Measurements from ENCODE around the gene ATRNL1.

ATRNL1 gene

DNA sequence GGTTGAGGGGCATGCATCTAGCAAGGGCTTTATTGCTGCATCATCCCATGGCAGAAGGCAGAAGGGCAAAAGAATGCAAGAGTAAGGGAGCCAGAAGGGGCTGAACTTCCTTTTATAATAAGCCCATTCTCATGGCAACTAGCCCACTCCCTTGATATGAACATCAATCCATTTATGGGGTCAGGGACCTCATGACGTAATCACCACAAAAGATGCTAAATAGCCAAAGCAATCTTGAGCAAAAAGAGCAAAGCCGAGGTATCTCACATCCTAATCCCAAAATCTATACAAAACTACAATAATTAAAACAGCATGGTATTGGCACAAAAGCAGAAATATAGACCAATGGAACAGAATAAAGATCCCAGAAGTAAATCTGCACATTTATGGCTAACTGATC is 499.9 kb downstream of the ATRNL1 start:
- Histone ChIP-seq H3K9ac (ENCODE audit: low read length) (no peak overlapping the region), H4K20me1 (ENCODE audit: insufficient read depth, low read length) (no peaks in the 10 kb centered on the region), H3K27ac (ENCODE audit: low read depth, low read length, poor library complexity, severe bottlenecking) (no peak overlapping the region), H3K9me3 (ENCODE audit: low read length) (no peaks in the 10 kb centered on the region), H2AFZ (ENCODE audit: low read length) (no peak overlapping the region), H3K4me2 (ENCODE audit: low read length) (no peak overlapping the region), H3K27me3 (ENCODE audit: insufficient read depth, low read length) (no peaks in the 10 kb centered on the region), H3K79me2 (ENCODE audit: insufficient read depth, low read length) (no peaks in the 10 kb centered on the region), H3K9me2 (ENCODE audit: low read depth, low read length) (no peaks in the 10 kb centered on the region), H3K4me1 (ENCODE audit: insufficient read depth, low read length, severe bottlenecking) (no peaks in the 10 kb centered on the region), H3K4me3 (ENCODE audit: low read depth, low read length, poor library complexity, severe bottlenecking) (no peak overlapping the region), H3F3A (ENCODE audit: insufficient read depth, low read length) (no peaks in the 10 kb centered on the region), H3K36me3 (ENCODE audit: insufficient read depth, low read length) (no peaks in the 10 kb centered on the region)
- TF ChIP-seq, protein P1, sequence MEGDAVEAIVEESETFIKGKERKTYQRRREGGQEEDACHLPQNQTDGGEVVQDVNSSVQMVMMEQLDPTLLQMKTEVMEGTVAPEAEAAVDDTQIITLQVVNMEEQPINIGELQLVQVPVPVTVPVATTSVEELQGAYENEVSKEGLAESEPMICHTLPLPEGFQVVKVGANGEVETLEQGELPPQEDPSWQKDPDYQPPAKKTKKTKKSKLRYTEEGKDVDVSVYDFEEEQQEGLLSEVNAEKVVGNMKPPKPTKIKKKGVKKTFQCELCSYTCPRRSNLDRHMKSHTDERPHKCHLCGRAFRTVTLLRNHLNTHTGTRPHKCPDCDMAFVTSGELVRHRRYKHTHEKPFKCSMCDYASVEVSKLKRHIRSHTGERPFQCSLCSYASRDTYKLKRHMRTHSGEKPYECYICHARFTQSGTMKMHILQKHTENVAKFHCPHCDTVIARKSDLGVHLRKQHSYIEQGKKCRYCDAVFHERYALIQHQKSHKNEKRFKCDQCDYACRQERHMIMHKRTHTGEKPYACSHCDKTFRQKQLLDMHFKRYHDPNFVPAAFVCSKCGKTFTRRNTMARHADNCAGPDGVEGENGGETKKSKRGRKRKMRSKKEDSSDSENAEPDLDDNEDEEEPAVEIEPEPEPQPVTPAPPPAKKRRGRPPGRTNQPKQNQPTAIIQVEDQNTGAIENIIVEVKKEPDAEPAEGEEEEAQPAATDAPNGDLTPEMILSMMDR (IDR thresholded peaks at IDR 0.05; ENCODE audit: low read length), result no peak

DNA sequence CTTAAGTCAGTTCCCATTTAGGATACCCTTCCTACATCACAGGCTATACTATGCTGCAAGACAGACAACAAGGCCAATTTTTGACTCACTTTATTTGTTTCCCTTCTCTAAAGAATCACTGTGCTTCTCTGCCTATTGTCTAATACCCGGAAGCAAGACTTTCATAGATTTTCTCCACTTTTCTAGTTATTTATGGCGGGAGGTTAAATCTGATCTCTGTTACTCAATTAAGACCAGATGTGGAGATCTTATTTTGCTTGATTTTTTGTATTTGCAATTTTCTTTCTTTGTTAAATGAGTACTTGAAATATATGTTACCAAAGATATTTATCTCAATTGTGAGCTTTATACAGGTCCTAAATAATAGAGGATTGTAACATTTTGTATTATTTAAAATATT is 511.5 kb downstream of the ATRNL1 start:
- Histone ChIP-seq H3F3A (ENCODE audit: insufficient read depth, low read length) (no peaks in the 10 kb centered on the region), H3K27me3 (ENCODE audit: insufficient read depth, low read length) (no peaks in the 10 kb centered on the region), H3K4me2 (ENCODE audit: low read length) (no peak overlapping the region), H3K9ac (ENCODE audit: low read length) (no peak overlapping the region), H3K79me2 (ENCODE audit: insufficient read depth, low read length) (no peaks in the 10 kb centered on the region), H3K36me3 (ENCODE audit: insufficient read depth, low read length) (no peaks in the 10 kb centered on the region), H3K9me3 (ENCODE audit: low read length) (no peaks in the 10 kb centered on the region), H3K4me1 (ENCODE audit: insufficient read depth, low read length, severe bottlenecking) (no peaks in the 10 kb centered on the region), H2AFZ (ENCODE audit: low read length) (no peak overlapping the region), H3K4me3 (ENCODE audit: low read depth, low read length, poor library complexity, severe bottlenecking) (no peak overlapping the region), H3K9me2 (ENCODE audit: low read depth, low read length) (no peaks in the 10 kb centered on the region), H4K20me1 (ENCODE audit: insufficient read depth, low read length) (no peaks in the 10 kb centered on the region), H3K27ac (ENCODE audit: low read depth, low read length, poor library complexity, severe bottlenecking) (no peak overlapping the region)
- TF ChIP-seq, protein P1 (IDR thresholded peaks at IDR 0.05; ENCODE audit: low read length), result no peak
- no peak for TF ChIP-seq EZH2 (IDR thresholded peaks at IDR 0.05; ENCODE audit: borderline replicate concordance, low read length)

DNA sequence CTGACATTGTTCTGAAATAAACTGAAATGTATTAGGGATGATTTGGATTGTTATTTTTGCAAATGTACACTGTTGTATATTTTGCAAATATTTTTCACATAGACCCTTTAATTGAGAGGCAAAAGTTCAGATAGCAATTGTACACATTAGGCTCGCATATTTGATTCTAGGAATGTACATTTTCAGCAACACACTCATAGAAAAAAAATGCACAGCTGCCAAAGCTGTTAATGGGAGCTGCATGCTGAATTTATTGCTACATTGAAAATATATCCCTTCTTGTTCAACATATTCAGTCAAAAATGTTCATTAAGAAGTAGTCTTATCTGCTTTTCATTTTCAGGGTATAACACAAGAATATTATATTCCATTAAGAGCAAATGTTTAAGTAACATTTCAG is 512.9 kb downstream of the ATRNL1 start:
- Histone ChIP-seq H3K36me3 (ENCODE audit: insufficient read depth, low read length) (no peaks in the 10 kb centered on the region), H3K27me3 (ENCODE audit: insufficient read depth, low read length) (no peaks in the 10 kb centered on the region), H3K9me3 (ENCODE audit: low read length) (no peaks in the 10 kb centered on the region), H3K4me1 (ENCODE audit: insufficient read depth, low read length, severe bottlenecking) (no peaks in the 10 kb centered on the region), H2AFZ (ENCODE audit: low read length) (no peak overlapping the region), H3F3A (ENCODE audit: insufficient read depth, low read length) (no peaks in the 10 kb centered on the region), H3K9ac (ENCODE audit: low read length) (no peak overlapping the region), H3K4me3 (ENCODE audit: low read depth, low read length, poor library complexity, severe bottlenecking) (no peak overlapping the region), H3K27ac (ENCODE audit: low read depth, low read length, poor library complexity, severe bottlenecking) (no peak overlapping the region), H3K79me2 (ENCODE audit: insufficient read depth, low read length) (no peaks in the 10 kb centered on the region), H3K4me2 (ENCODE audit: low read length) (no peak overlapping the region), H3K9me2 (ENCODE audit: low read depth, low read length) (no peaks in the 10 kb centered on the region), H4K20me1 (ENCODE audit: insufficient read depth, low read length) (no peaks in the 10 kb centered on the region)
- no peak for TF ChIP-seq EZH2 (IDR thresholded peaks at IDR 0.05; ENCODE audit: borderline replicate concordance, low read length)
- TF ChIP-seq, protein P1 (IDR thresholded peaks at IDR 0.05; ENCODE audit: low read length), result no peak

Data from OCI-LY1 (cell line).